Measurements from ENCODE around the gene FCHSD2. TPM values are rescaled to one million over a fixed set of nuclear protein-coding genes. Genes with fewer than 3 reads are reported as not detected.
"Not testable (repeated sequence)": the region's sequence is repeated elsewhere in the genome, so short reads cannot be mapped to it uniquely, and the experiment has no call there.

Gene FCHSD2
- total RNA-seq, 1 donor from 2014 or later: 27.7 TPM

GRCh38 chr11:72921028-72921716 lies 220.9 kb downstream of the FCHSD2 start:
- Mint-ChIP-seq H3K27me3 (ENCODE audit: insufficient read depth) (no peaks in the 10 kb centered on the region), H3K27ac (no peak overlapping the region), H3K9me3 (no peaks in the 10 kb centered on the region), H3K36me3 (ENCODE audit: low read depth) (peaks cover 15% of the 10 kb centered on the region), H3K4me1 (ENCODE audit: low read depth) (peaks cover 7% of the 10 kb centered on the region), H3K4me3 (no peak overlapping the region)
- intact Hi-C loops (cut with micrococcal nuclease): loop anchor here (10.0 kb wide), 1 partner anchor 224 kb away; the partner anchor contains the start of gene FCHSD2
- DNase-seq (ENCODE audit: low spot score): no peak

GRCh38 chr11:72920001-72920400 lies 222.1 kb downstream of the FCHSD2 start:
- no peaks in the 10 kb centered on the region for H3K27me3 Mint-ChIP-seq (ENCODE audit: insufficient read depth)
- H3K27ac Mint-ChIP-seq: no peak overlapping the region
- peaks cover 3% of the 10 kb centered on the region for H3K9me3 Mint-ChIP-seq
- H3K4me1 Mint-ChIP-seq (ENCODE audit: low read depth): peaks cover 5% of the 10 kb centered on the region
- peaks cover 21% of the 10 kb centered on the region for H3K36me3 Mint-ChIP-seq (ENCODE audit: low read depth)
- intact Hi-C loops (cut with micrococcal nuclease): loop anchor here (10.0 kb wide), 1 partner anchor 225 kb away; the partner anchor contains the start of gene FCHSD2
- no peak overlapping the region for H3K4me3 Mint-ChIP-seq
- DNase-seq (ENCODE audit: low spot score): no peak

- no peak for DNase-seq (ENCODE audit: low spot score)
- H3K36me3 Mint-ChIP-seq (ENCODE audit: low read depth): peaks cover 29% of the 10 kb centered on the region
- peaks cover 13% of the 10 kb centered on the region for H3K9me3 Mint-ChIP-seq
- intact Hi-C loops (cut with micrococcal nuclease): no loop called here
- H3K27me3 Mint-ChIP-seq (ENCODE audit: insufficient read depth): no peaks in the 10 kb centered on the region
- no peaks in the 10 kb centered on the region for H3K4me1 Mint-ChIP-seq (ENCODE audit: low read depth)
- no peak overlapping the region for H3K4me3 Mint-ChIP-seq
- H3K27ac Mint-ChIP-seq: no peak overlapping the region
These were observed 223.3 kb downstream of the FCHSD2 start for GRCh38 chr11:72918851-72919250.

GRCh38 chr11:72912253-72912652 lies 229.9 kb downstream of the FCHSD2 start:
- intact Hi-C loops (cut with micrococcal nuclease): no loop called here
- DNase-seq (ENCODE audit: low spot score): no peak
- Mint-ChIP-seq H3K27ac (no peak overlapping the region), H3K4me1 (ENCODE audit: low read depth) (no peaks in the 10 kb centered on the region), H3K27me3 (ENCODE audit: insufficient read depth) (no peaks in the 10 kb centered on the region), H3K9me3 (peaks cover 55% of the 10 kb centered on the region), H3K4me3 (no peak overlapping the region), H3K36me3 (ENCODE audit: low read depth) (peaks cover 55% of the 10 kb centered on the region)

- H3K27me3 Mint-ChIP-seq (ENCODE audit: insufficient read depth); DNase-seq (ENCODE audit: low spot score); intact Hi-C loops (cut with micrococcal nuclease); H3K4me3 Mint-ChIP-seq; H3K4me1 Mint-ChIP-seq (ENCODE audit: low read depth); H3K27ac Mint-ChIP-seq: not testable (repeated sequence)
- H3K9me3 Mint-ChIP-seq: peaks cover 59% of the 10 kb centered on the region
- H3K36me3 Mint-ChIP-seq (ENCODE audit: low read depth): peaks cover 53% of the 10 kb centered on the region
These were observed 232.3 kb downstream of the FCHSD2 start for GRCh38 chr11:72909558-72910388.

GRCh38 chr11:72908032-72908676 lies 234.0 kb downstream of the FCHSD2 start:
- Mint-ChIP-seq H3K9me3 (peaks cover 47% of the 10 kb centered on the region), H3K4me1 (ENCODE audit: low read depth) (no peaks in the 10 kb centered on the region), H3K27ac (no peak overlapping the region), H3K4me3 (no peak overlapping the region), H3K36me3 (ENCODE audit: low read depth) (peaks cover 42% of the 10 kb centered on the region), H3K27me3 (ENCODE audit: insufficient read depth) (no peaks in the 10 kb centered on the region)
- no peak for DNase-seq (ENCODE audit: low spot score)
- intact Hi-C loops (cut with micrococcal nuclease): no loop called here

- H3K27ac Mint-ChIP-seq: no peak overlapping the region
- DNase-seq (ENCODE audit: low spot score): no peak
- peaks cover 24% of the 10 kb centered on the region for H3K9me3 Mint-ChIP-seq
- no peaks in the 10 kb centered on the region for H3K4me1 Mint-ChIP-seq (ENCODE audit: low read depth)
- intact Hi-C loops (cut with micrococcal nuclease): no loop called here
- no peak overlapping the region for H3K4me3 Mint-ChIP-seq
- H3K27me3 Mint-ChIP-seq (ENCODE audit: insufficient read depth): no peaks in the 10 kb centered on the region
- peaks cover 28% of the 10 kb centered on the region for H3K36me3 Mint-ChIP-seq (ENCODE audit: low read depth)
These were observed 238.1 kb downstream of the FCHSD2 start for GRCh38 chr11:72904016-72904415.

- H3K4me1 Mint-ChIP-seq (ENCODE audit: low read depth): no peaks in the 10 kb centered on the region
- DNase-seq (ENCODE audit: low spot score): no peak
- no peak overlapping the region for H3K4me3 Mint-ChIP-seq
- no peak overlapping the region for H3K27ac Mint-ChIP-seq
- intact Hi-C loops (cut with micrococcal nuclease): no loop called here
- H3K9me3 Mint-ChIP-seq: peaks cover 2% of the 10 kb centered on the region
- H3K27me3 Mint-ChIP-seq (ENCODE audit: insufficient read depth): no peaks in the 10 kb centered on the region
- H3K36me3 Mint-ChIP-seq (ENCODE audit: low read depth): peaks cover 12% of the 10 kb centered on the region
These were observed 240.7 kb downstream of the FCHSD2 start for GRCh38 chr11:72901374-72901773.

- Mint-ChIP-seq H3K36me3 (ENCODE audit: low read depth) (peaks cover 10% of the 10 kb centered on the region), H3K4me1 (ENCODE audit: low read depth) (no peaks in the 10 kb centered on the region), H3K9me3 (no peaks in the 10 kb centered on the region), H3K27ac (no peak overlapping the region), H3K27me3 (ENCODE audit: insufficient read depth) (no peaks in the 10 kb centered on the region), H3K4me3 (no peak overlapping the region)
- DNase-seq (ENCODE audit: low spot score): no peak
- intact Hi-C loops (cut with micrococcal nuclease): no loop called here
These were observed 242.1 kb downstream of the FCHSD2 start for GRCh38 chr11:72900013-72900412.

GRCh38 chr11:72899238-72899637 lies 242.9 kb downstream of the FCHSD2 start:
- no peaks in the 10 kb centered on the region for H3K4me1 Mint-ChIP-seq (ENCODE audit: low read depth)
- intact Hi-C loops (cut with micrococcal nuclease): no loop called here
- H3K36me3 Mint-ChIP-seq (ENCODE audit: low read depth): peaks cover 10% of the 10 kb centered on the region
- no peaks in the 10 kb centered on the region for H3K9me3 Mint-ChIP-seq
- no peak overlapping the region for H3K4me3 Mint-ChIP-seq
- no peaks in the 10 kb centered on the region for H3K27me3 Mint-ChIP-seq (ENCODE audit: insufficient read depth)
- DNase-seq (ENCODE audit: low spot score): no peak
- H3K27ac Mint-ChIP-seq: no peak overlapping the region

GRCh38 chr11:72897506-72897905 lies 244.6 kb downstream of the FCHSD2 start:
- intact Hi-C loops (cut with micrococcal nuclease): no loop called here
- peaks cover 10% of the 10 kb centered on the region for H3K36me3 Mint-ChIP-seq (ENCODE audit: low read depth)
- H3K9me3 Mint-ChIP-seq: no peaks in the 10 kb centered on the region
- H3K27ac Mint-ChIP-seq: no peak overlapping the region
- DNase-seq (ENCODE audit: low spot score): no peak
- H3K4me3 Mint-ChIP-seq: no peak overlapping the region
- H3K4me1 Mint-ChIP-seq (ENCODE audit: low read depth): no peaks in the 10 kb centered on the region
- H3K27me3 Mint-ChIP-seq (ENCODE audit: insufficient read depth): no peaks in the 10 kb centered on the region

- DNase-seq (ENCODE audit: low spot score): no peak
- H3K36me3 Mint-ChIP-seq (ENCODE audit: low read depth): peaks cover 8% of the 10 kb centered on the region
- H3K4me1 Mint-ChIP-seq (ENCODE audit: low read depth): no peaks in the 10 kb centered on the region
- no peak overlapping the region for H3K27ac Mint-ChIP-seq
- no peaks in the 10 kb centered on the region for H3K27me3 Mint-ChIP-seq (ENCODE audit: insufficient read depth)
- no peaks in the 10 kb centered on the region for H3K9me3 Mint-ChIP-seq
- H3K4me3 Mint-ChIP-seq: no peak overlapping the region
- intact Hi-C loops (cut with micrococcal nuclease): no loop called here
These were observed 245.7 kb downstream of the FCHSD2 start for GRCh38 chr11:72896431-72896830.

- Mint-ChIP-seq H3K27ac (no peak overlapping the region), H3K4me1 (ENCODE audit: low read depth) (peaks cover 10% of the 10 kb centered on the region), H3K4me3 (no peak overlapping the region), H3K9me3 (no peaks in the 10 kb centered on the region), H3K27me3 (ENCODE audit: insufficient read depth) (no peaks in the 10 kb centered on the region), H3K36me3 (ENCODE audit: low read depth) (peaks cover 24% of the 10 kb centered on the region)
- intact Hi-C loops (cut with micrococcal nuclease): no loop called here
- DNase-seq (ENCODE audit: low spot score): no peak
These were observed 251.2 kb downstream of the FCHSD2 start for GRCh38 chr11:72890881-72891280.

All from activated T-helper 1 cell treated with anti-CD3 and anti-CD28 coated beads, Interleukin-12 subunit alpha, Interleukin-12 subunit beta, Interleukin-2, Interleukin-4 antibody, amounts not matched to agents 30 ng/mL and 10 ng/mL and 1 ng/mL, durations not matched to agents 14 hours and 24 hours and 36 hours (primary cell).